HG03280 (cell line): Measurements from ENCODE around the gene S100A13.
"Not testable (repeated sequence)": the region's sequence is repeated elsewhere in the genome, so short reads cannot be mapped to it uniquely, and the experiment has no call there.

Experiments
- ATAC-seq: cut with Tn5 transposase; IDR thresholded peaks from one replicate; pipeline ENCODE4 v1.9.1; 2021; ENCODE audit warnings: mild to moderate bottlenecking, moderate library complexity; ENCODE audit not compliant: unreplicated experiment

Gene S100A13

GRCh38 chr1:153626904-153627714 lies at the start of gene S100A13:
Gene S100A13 (minus strand): TSS chr1:153627505. CDS start chr1:153626472, 1,033 bp downstream.
- ATAC-seq, result peak; percentile 54

GRCh38 chr1:153673511-153673910 lies 46.2 kb upstream of the S100A13 start:
- no peak for ATAC-seq

DNA sequence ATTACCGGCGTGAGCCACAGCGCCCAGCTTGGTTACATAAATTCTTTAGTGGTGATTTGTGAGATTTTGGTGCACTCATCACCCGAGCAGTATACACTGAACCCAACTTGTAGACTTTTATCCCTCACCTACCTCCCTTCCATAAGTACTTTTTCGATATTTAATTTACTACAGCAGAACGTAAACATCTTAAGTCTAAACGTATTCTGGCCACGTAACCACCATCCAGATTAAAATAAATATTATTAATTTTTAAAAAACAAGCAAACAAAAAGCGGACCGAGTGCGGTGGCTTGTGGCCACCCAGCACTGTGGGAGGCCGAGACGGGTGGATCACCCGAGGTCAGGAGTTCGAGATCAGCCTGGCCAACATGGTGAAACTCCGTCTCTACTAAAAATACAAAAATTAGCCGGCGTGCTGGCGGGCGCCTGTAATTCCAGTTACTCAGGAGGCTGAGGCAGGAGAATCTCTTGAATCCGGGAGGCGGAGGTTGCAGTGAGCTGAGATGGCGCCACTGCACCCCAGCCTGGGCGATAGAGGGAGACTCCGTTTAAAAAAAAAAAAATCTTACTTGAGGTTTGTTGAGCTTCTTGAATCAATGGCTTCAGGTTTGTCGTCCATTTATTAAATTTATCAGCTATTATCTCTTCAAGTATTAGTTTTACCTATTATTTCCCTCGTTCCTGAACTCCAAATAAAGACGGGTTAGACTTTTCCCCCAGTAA lies 44.5 kb upstream of the S100A13 start:
- ATAC-seq, result peak; percentile 20

GRCh38 chr1:153670859-153671627 lies 43.7 kb upstream of the S100A13 start, which contains the start of gene ILF2:
Gene ILF2 (minus strand): TSS chr1:153670993. CDS start chr1:153670922, 71 bp downstream.
- peak; percentile 95 for ATAC-seq

GRCh38 chr1:153670257-153670858 lies 43.1 kb upstream of the S100A13 start:
- no peak for ATAC-seq

GRCh38 chr1:153669606-153670005 lies 42.3 kb upstream of the S100A13 start:
- ATAC-seq, result no peak

- ATAC-seq, result not testable (repeated sequence)
These were observed 41.4 kb upstream of the S100A13 start for GRCh38 chr1:153668672-153669071.

DNA sequence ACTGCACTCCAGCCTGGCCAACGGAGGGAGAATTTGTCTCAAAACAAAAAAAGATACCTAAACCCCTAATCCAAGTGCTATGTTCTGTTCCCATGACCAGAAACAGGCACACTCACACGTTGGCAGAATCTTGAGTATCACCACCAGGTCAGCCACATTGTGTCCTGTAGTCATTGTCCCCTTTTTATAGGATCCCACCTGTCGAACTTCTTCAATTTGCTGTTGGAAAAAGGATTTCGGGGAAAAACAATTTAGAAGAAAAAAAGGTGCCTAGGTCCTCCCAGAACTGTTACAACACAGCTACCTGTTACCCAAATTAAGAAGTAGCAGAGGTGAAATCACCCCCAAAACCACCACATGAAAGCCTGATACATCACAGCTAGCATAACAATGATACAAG lies 40.1 kb upstream of the S100A13 start:
- ATAC-seq, result no peak

DNA sequence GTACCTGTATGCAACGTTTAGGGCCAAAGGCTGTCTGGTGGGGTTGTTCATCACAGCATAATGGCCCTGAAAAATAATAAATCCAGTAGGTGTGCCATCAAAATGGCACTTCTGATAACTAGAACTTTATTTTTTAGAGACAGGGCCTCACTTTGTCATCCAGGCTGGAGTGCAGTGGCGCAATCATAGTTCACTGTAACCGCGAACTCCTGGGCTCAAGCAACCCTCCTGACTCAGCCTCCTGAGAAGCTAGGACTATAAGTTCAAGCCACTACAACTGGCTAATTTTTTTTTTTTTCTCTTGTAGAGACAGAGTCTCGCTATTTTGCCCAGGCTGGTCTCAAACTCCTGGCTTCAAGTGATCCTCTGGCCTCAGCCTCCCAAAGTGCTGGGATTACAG lies 35.9 kb upstream of the S100A13 start:
- no peak for ATAC-seq

- no peak for ATAC-seq
These were observed 35.0 kb upstream of the S100A13 start for GRCh38 chr1:153662269-153662668.

- ATAC-seq, result no peak
These were observed 33.9 kb upstream of the S100A13 start for GRCh38 chr1:153661111-153661708.

DNA sequence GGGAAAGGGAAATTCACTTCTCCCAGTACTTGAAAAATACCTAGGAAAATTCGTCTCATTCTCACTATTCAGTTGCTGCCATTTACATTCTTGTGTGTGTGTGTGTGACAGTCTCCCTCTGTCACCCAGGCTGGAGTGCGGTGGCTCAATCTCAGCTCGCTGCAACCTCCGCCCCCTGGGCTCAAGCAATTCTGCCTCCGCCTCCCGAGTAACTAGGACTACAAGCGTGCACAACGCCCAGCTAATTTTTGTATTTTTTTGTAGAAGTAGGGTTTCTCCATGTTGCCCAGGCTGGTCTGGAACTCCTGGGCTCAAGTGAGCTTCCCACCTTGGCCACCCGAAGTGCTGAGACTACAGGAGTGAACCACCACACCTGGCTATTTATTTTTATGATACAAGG lies 32.4 kb upstream of the S100A13 start:
- ATAC-seq, result no peak

- ATAC-seq, result no peak
These were observed 31.9 kb upstream of the S100A13 start for GRCh38 chr1:153659175-153659534.

DNA sequence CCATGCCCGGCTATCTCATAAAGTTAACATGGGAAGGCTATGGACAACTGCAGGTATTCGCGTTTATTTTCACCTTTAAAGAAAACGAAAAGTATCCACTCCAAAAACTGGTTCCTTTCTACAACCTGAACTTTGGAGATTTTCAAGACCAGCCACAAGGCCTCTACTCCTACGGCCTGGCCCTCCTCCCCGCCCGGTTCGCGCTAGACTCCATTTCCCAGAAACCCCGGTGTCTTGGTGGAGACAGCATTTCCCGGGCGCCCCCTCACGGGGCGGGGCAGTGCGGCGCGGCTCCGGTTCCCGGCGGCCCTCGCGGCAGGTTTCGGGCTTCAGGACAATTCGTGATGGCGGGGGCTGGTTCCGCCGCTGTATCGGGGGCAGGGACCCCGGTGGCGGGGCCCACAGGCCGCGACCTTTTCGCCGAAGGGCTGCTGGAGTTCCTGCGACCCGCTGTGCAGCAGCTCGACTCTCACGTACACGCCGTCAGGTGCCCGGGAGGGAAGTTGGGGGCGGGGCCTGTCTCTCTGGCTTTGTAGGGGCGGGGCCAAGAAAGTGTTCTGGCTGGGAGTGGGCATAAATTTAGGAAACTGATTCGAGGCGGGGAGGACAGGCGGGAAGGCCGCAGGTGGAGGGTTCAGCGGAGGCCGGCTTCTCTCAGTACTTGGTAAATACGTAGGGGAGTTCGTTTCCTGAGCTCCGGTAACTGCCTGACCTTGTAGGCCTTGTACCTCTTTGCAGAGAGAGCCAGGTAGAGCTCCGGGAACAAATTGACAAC lies 31.3 kb upstream of the S100A13 start, which contains the start of gene SNAPIN:
SNAPIN (plus strand) TSS at position 304 of the 775 bp plus-strand sequence; CDS start at position 345, 41 bp downstream.
- ATAC-seq, result peak; percentile 90

GRCh38 chr1:153655333-153655732 lies 28.0 kb upstream of the S100A13 start:
- no peak for ATAC-seq

GRCh38 chr1:153652805-153653500 lies 25.6 kb upstream of the S100A13 start:
- ATAC-seq, result no peak

- ATAC-seq, result no peak
These were observed 24.5 kb upstream of the S100A13 start for GRCh38 chr1:153651771-153652170.

DNA sequence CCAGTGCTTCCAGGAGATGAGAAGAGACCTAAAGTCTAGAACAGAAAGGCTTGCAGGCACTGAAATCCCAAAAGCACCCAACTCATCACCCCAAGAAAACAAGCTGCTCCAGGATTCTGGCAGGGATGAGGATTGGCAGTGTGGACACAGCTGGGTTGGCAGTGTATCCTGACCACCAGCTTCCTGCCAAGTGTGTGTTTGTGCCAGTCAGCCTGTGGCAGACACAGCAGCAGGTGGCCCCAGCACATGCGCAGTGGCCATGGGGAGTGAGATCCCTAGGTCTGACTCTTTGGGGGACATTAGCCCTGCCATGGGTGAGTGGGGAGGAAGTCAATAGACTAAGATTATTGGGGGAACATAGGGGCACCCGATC lies 22.5 kb upstream of the S100A13 start:
- ATAC-seq, result no peak
